OCI-M2 (cell line): ENCODE measurements around the gene GRIK5.

Source experiments
- DNase-seq: peaks from one replicate; lab custom pipeline; 2025; ENCODE audit not compliant: unreplicated experiment; lab: John Stamatoyannopoulos, UW

Gene GRIK5

DNA sequence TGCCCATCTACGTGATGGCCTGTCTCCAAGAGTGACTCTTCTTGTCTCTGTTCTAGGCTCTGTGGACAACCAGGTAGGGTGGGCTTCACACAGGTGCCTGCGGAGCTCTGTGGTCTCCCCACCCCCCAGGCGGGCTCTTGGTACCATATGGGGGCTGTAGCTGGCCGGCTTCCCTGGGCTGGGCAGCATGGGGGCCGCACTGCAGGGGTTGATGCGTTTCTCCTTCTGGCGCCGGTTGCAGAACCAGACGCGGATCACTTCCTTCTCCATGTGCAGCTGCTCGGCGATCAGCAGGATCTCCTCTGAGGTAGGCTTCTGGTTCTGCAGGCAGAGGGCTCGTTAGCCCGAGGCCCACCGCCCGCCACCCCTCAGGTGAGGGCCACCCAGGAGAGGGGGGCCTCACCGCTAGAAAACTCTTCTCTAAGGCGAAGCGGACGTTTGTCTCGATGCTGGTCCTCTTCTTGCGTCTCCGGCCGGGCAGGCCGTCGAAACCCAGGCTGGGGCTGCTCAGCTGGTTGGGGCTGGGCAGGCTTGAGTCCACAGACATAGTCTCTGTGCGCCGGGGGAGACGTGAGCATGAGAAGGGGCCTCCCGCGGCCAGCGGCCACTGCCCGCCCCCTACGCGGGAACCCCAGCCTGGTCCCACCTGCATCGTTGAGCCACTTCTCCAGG, 25.3 kb upstream of the GRIK5 start:
- DNase-seq: no peak

DNA sequence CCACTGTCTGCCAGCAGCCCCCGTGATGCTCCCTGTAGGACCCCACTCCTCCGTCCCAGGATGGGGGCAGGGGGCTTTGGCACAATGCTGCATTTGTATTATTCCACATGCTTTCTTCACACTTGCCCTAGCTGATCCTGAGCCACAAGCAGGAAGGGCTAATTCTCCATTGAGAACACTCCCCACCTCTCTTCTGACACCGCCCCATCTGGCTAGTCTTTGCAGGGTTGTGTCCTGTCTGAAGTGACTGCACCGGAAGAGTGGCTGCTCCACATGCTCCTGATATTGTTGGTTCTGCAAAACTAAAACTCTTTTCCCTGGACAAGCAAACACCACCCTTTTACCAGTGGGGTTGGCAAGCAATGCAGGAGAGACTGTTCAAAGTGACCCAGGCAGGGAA, 23.9 kb upstream of the GRIK5 start:
- no peak for DNase-seq

DNA sequence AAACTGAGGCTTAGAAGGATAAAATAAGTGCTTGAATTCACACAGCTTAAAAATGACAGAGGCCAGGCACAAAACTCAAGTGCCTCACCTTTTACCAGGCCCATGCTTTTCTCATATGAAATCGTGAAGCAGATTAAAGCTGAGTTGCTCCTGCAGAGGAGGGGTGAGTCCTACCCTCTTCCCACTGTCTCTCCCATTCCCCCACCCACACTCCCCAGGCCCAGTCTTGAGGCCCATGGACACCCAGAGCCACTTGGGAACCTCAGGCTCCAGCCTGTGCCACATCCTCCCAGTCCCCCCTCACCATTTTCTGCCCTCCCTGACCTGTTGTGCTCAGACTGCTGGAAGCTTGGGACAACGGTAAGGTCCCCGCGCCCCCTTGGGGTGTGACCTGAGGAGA, 23.5 kb upstream of the GRIK5 start:
- DNase-seq: no peak

DNA sequence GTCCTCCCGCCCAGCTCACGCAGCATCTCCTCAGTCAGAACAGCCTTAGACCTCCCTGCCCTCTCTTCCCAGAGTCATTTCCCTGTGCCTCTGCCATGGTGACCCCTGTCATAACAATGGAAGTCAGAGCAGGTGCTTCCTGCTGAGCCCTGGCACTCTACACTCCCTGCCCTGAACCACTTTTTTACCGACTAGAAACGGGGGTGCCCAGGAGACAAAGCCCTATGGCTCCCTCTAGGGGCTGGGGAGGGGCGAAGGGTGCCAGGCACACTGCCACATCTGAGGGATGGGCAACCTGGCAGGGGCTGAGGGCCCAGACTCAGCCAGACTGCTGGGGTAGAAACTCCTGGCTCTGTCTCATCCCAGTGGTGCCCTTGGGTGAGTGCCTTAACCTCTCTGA, 22.3 kb upstream of the GRIK5 start:
- no peak for DNase-seq

DNA sequence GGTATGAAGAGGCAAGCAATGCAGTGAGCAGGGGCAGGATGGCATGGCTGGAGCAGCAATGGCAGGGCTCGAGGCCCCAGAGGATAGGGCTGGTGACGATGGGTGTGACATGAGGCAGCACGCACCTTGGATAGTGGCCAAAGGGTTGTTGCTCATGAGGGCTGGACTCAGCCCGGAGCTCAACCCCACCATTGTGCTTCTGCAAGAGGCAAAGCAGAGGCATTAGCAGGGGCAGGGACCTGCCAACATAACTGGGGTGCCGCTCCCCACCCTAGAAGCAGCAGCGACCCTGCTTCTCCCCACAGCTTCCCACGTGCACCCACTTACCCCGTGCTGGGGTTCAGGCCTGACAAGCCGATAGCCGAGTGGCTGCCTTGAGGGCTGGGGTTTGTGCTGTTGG, 21.7 kb upstream of the GRIK5 start:
- DNase-seq: no peak

DNA sequence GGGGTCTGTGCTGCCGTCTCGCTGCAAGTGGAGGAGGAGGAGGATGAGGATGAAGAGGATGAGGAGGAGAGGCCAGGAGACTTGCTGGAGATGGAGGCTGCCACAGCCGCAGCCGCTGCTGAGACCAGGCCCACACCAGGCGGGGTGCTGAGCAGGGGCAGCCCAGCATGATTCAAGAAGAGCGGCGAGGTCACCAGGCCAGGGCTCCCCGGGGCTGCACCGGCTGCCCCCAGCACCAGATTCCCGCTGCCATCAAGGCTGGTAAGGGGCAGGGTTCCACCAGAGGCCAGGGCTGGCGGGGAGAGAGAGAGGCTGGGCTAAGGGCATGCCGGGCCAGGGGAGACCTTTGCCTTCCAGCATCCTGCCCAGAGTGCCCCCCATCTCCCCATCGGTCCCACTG, 21.3 kb upstream of the GRIK5 start:
- no peak for DNase-seq

DNA sequence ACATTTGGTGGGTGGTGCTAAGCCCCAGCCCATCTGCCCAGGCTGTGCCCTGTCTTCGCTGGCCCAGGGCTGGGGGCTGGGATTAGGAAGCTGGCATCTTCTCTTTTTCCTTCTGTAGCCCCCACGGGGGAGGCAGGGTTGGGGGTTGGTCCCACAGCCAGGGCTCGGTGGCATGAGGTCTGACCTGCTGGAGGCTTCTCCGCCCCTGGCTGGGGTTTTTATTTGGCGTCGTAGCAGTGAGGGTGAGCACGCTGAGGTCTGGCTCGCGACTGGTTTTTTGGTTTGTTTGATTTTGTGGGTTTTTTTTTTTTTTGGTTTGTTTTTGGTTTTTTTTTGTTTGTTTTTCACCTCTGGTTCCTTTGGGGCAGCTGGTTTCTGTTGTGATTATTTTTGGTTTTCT, 20.7 kb upstream of the GRIK5 start:
- no peak for DNase-seq

DNA sequence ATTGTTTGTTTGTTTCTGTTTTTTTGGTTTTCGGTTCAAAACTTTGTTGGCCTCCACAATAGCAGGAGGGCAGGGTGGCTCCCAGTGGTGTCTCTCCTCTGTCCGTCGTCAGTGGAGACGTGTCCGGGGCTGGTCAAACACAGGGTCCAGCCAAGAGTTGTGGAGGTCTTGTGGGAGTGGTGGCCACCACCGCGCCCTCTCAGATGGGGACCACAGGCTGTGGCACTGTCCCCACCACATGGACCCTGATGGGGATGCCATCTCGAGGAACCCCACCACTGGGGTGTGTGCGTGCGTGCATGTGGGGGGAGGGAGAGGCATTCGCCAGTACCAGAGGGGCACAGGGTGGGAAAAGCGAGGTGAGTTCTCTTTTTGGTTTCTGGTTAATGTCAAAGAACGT, 19.8 kb upstream of the GRIK5 start:
- no peak for DNase-seq

DNA sequence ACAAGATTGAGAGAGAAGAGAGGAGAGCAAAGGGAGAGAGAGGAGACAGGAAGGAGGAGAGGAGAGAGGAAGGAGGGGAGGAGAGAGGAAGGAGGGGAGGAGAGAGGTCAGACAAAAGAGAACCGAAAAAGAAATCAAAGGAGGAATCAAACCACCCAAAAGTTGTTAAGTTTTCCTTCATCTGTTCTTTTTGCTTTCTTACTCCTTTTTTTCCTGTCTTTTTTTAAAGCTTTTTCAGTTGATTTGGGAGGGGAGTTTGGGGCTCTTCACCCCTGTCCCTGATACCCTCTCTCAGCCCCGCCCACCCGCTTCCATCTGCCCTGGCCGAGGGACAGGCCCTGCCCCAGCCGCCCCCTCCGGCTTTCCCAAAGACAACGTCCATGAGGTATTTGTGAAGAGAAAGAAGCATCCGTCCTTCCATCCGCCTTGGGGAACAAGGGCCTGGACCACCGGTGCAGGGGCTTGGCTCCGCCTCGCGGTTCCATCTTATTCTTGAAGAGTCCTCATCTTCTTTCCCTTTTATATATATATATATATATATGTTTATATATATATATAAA, 19.3 kb upstream of the GRIK5 start:
- no peak for DNase-seq

DNA sequence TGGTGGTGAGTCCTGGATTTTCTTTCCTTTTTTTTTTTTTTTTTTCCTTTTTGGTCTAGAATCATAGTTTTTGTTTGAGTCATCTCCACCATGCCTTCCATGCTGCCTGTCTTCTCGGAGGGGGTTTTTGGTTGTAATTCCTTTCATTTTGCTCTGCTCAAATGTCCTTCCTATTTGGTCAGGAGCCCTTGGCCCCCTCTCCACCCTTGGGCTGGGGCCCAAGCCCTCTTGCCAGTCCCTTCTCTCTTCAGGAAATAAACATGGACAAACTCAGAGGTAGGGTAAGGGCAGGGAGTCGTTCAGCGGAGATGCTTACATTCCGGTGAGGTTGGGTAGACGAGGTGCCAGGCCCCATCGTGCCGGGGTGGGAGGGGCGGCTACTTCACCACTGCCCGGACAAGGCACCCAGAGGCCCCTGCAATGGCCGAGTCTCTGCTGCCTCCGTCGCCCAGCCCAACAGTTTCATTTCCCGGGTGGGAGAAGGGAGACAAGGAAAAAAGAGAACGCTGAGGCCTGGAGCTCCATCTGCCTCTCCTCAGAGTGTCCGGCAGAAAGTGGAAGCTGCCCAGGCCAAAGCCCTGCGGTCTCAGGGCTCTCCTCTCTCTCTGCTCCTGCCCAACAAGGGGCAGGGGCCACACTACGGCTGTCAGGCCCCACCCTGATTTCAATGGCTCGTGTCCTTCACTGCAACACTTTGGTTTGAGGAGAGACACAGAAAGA, 18.6 kb upstream of the GRIK5 start:
- no peak for DNase-seq

DNA sequence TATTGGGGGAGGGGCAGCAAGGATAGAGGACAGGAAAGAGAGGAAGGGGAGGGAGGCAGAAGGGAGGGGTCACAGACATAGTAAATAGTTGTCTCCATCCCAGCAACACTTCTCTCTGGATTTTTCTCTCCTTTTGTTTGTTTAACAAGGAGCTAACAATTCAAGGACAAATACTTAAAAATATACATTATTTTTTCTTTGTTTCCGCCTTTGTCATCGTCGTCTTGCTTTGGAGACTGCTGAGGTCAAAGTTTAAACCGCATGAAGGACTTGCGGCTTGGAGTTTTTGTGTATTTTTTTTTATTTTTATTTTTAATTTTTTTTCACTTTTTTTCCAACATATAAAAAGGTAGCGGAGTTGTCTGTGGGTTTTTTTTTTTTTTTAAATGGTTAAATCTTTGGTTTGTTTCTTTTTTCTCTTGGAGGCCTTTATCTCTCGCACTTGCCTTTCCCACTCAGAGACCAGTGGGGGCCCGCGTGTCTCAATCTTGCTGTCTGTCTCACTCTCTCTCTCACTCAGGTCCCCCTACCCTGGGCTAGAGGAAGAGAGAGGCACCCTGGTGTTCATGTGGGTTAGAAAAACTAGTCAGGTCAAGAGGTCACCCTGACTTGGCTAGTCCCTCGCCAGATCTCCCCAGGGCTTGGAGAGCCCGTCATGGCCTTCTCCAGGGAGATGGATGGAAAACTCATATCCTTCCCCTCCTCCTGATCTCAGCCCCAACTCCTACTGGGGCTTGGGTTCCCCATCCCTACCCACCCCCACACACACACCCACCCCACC, 17.0 kb upstream of the GRIK5 start:
- DNase-seq: no peak

DNA sequence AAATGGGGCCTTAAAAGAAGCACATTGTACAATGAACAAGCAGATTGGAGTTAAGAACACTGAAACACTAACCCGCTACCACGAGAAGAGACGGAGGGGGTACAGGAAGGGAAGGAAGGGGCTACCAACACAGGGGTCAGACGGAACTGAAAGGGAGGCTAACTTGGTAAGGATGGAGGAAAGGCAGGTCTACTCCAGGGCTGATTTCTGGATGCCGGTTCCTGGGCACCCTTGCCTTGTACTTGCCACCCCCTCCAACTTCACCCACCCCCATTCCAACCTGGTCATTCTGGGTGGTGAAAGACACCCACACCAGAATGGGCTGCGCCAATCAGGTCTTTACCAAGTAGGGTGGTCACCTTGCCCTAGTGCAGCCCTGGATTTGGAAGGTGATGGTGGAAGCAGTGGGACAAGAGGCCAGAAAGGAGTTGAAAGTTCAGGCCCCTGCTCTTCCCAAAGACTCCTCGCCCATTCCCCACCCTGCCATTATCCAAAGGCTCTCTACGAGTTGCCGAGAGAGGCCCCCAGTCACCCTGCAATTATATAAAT, 16.3 kb upstream of the GRIK5 start:
- no peak for DNase-seq

DNA sequence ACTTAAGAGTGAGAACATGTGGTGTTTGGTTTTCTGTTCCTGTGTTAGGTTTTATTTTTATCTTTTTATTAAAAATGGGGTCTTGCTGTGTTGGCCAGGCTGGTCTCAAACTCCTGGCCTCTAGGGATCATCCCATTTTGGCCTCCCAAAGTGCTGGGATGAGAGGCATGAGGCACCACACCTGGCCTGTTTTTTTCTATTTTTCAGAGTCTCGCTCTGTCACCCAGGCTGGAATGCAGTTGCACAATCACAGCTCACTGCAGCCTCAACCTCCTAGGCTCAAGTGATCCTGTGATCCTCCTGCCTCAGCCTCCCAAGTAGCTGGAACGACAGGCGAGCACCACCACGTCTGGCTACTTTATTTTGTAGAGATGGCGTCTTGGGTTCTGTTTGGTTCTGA, 13.5 kb upstream of the GRIK5 start:
- DNase-seq: no peak

DNA sequence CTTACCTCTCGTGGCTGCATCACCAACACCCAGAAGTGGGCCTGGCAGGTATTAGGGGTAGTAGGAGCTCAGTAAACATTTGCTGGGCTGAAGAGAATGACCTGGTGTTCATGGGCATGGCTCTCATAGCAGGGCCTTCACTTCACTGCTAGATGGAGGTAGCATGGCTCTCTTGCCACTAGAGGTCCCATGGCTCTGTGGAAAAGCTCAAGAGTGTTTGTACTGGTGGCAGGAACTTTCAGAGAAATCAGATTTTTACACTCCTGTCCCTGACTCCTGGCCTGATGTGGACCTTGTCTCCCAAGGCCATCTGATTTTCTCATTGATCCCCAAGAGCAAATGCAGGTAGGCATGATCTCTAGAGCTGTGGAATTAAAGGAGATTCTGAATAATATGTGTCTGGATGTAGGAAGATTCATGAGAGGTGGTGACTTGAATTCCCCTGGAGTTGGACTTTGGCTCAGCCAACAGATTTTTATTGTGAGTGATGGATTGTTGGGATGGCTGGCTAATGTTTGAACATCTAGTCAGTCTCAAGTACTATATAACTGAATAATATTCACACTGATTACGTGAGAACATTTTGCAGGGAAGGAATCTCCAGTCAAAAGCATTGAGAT, 11.7 kb upstream of the GRIK5 start:
- DNase-seq: no peak

DNA sequence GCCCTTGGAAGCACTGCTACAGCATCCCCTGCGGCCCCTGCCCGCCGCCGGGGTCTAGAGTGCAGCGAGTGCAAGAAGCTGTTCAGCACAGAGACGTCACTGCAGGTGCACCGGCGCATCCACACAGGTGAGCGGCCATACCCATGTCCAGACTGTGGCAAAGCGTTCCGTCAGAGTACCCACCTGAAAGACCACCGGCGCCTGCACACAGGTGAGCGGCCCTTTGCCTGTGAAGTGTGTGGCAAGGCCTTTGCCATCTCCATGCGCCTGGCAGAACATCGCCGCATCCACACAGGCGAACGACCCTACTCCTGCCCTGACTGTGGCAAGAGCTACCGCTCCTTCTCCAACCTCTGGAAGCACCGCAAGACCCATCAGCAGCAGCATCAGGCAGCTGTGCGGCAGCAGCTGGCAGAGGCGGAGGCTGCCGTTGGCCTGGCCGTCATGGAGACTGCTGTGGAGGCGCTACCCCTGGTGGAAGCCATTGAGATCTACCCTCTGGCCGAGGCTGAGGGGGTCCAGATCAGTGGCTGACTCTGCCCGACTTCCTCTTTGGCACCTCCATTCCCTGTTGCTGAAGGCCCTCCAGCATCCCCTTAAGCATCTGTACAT, 10.9 kb upstream of the GRIK5 start:
- DNase-seq: no peak

DNA sequence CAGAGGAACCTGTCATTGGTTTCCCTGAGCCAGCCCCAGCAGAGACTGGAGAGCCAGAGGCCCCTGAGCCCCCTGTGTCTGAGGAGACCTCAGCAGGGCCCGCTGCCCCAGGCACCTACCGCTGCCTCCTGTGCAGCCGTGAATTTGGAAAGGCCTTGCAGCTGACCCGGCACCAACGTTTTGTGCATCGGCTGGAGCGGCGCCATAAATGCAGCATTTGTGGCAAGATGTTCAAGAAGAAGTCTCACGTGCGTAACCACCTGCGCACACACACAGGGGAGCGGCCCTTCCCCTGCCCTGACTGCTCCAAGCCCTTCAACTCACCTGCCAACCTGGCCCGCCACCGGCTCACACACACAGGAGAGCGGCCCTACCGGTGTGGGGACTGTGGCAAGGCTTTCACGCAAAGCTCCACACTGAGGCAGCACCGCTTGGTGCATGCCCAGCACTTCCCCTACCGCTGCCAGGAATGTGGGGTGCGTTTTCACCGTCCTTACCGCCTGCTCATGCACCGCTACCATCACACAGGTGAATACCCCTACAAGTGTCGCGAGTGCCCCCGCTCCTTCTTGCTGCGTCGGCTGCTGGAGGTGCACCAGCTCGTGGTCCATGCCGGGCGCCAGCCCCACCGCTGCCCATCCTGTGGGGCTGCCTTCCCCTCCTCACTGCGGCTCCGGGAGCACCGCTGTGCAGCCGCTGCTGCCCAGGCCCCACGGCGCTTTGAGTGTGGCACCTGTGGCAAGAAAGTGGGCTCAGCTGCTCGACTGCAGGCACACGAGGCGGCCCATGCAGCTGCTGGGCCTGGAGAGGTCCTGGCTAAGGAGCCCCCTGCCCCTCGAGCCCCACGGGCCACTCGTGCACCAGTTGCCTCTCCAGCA, 10.1 kb upstream of the GRIK5 start:
- no peak for DNase-seq

DNA sequence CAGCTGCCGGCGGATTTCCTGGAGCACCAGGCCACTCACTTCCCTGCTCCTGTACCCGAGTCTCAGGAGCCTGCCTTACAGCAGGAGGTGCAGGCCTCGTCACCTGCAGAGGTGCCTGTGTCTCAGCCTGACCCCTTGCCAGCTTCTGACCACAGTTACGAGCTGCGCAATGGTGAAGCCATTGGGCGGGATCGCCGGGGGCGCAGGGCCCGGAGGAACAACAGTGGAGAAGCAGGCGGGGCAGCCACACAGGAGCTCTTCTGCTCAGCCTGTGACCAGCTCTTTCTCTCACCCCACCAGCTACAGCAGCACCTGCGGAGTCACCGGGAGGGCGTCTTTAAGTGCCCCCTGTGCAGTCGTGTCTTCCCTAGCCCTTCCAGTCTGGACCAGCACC, 9.3 kb upstream of the GRIK5 start:
- no peak for DNase-seq

DNA sequence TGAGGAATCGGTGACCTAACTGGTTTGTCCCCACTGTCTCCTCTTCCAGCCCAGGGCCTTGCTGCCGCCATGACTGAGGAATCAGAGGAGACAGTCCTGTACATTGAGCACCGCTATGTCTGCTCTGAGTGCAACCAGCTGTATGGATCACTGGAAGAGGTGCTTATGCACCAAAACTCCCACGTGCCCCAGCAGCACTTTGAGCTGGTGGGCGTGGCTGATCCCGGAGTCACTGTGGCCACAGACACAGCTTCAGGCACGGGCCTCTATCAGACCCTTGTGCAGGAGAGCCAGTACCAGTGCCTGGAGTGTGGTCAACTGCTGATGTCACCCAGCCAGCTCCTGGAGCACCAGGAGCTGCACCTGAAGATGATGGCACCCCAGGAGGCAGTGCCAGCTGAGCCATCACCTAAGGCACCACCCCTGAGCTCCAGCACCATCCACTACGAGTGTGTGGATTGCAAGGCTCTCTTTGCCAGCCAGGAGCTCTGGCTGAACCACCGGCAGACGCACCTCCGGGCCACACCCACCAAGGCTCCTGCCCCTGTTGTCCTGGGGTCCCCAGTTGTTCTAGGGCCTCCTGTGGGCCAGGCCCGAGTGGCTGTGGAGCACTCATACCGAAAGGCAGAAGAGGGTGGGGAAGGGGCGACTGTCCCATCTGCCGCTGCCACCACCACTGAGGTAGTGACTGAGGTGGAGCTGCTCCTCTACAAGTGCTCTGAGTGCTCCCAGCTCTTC, 8.7 kb upstream of the GRIK5 start:
- DNase-seq: no peak

DNA sequence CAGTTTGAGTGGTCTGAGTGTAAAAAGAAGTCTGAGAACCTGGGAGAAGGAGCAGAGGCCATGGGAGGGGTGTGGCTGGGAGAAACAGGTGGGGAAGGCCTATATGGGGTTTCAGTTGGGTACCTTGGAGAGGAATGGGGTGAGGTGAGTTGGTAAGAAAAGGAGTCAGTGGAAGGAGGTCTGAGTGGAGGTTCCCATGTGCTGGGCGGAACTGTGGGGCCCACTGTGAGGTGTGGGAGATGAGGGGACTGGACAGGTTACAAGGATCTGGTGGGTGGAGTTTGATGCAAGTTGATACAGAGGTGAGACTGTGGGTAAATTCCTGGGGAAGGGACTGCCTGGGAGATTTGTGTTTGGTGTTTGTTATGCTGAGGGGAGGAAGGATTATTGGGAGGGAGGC, 8.1 kb upstream of the GRIK5 start:
- DNase-seq: no peak
